ENCODE measurements around the gene EXD3.

Gene EXD3

DNA sequence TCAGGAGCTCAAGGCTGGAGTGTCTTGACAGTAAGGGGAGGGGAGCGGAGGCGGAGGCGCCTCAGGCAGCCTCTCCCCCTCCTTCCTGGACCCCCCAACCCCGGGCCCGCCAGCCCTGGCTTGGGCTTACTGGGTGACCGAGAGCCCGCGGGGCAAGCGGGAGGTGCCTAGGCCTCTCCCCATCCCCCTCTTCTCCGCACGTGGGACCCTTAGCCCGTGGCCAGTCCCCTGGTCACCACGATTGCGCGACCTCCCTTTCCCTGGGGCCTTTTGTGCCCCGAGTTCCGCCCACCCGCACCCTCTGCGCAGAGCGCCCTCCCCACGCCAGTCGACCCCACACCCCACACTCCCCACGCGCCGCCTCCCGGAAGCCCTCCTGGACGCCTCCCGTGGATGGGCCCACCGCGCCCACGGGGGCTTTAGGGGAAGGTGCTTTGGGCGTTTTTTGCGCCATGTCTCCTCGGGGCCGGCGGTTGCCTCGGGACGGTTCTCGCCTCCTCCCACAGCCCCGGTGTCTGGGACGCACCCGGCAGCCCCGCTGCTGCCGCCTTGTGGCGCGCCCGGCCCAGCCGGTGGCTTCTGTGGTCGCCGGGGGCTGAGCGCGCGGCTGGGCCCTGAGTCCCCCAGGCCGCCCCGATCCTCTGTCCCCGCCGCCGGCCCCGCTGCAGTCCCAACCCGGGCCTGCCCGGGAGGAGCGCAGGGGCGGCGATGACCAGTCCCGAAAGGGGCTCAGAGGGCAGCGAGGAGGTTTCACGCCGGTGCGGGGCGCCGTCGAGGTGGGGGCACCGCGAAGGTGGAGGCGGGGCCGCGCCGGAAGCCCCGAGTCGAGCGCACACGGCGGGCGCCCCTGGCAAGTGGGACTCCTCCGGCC, 142.3 kb downstream of the EXD3 start:
- DNase-seq, result no peak

- no peak for DNase-seq
These were observed 143.1 kb downstream of the EXD3 start for GRCh38 chr9:137279741-137280473.

- no peak for DNase-seq
These were observed 143.9 kb downstream of the EXD3 start for GRCh38 chr9:137278721-137279711.

DNA sequence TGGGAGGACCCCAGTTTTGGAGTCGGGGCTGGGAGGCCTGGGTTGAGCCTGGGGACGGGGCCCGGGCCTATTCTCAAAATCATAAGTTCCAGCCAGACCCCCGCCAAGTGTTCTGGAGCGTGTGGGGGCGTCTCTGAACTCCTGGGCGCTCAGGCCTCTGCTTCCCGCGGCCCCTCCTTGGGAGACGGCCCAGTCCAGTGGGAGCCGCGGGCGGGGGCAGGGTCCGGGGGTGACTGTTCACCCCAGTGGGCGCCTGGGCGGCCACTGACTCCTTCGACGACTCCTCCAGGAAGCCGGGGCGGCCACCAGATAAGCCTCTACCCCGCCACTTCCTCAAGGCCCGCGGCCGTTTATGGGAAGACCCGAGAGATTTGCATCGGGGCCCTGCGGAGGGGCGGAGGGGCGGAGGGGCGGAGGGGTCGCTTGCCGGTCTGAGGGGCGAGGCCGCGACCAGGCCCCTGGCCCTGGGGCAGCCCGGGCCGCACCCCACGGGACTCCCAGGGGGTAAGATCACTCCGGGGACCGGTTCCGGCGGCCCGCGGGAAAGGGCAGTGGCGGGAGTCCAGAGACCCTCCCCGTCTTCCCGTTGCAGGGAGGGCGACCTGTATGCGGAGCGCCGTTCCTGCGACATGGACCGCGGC, 144.8 kb downstream of the EXD3 start:
- DNase-seq, result no peak

DNA sequence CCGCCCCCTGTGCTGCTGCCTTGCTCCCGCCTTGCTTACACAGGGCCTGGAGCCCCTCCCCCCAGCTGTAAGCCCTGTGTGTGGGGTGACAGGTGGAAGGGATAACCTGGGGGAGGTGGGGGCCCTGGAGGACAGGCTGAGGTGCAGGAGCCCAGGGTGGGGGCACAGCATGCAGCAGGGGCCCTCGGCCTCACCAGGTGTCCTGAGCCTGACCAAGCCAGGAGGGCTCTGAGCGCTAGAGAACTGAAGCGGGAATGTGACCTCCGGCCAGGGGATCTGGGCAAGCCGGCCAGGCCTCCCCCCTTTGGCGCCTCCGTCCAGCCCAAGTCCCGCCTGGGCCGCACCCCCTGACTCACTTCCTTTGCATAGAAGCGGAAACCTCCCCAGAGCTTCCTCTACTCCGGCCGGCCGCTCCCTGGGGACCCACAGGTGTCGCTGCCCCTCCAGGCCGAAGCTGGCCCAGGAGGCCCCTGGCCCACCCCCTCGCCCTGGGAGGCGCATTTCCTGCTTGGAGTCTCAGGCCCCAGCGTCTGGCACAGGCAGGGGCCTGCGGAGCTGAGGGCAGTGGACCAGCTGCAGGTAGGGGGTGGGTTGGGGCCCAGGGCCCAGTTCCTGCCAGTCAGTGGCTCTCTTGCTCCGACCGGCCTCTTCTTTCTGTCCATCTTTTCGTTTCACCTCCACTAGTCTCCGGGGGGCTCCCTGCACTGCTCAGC, 145.5 kb downstream of the EXD3 start, which contains the start of gene TOR4A:
TOR4A (plus strand) TSS at position 398 of the 713 bp plus-strand sequence. CDS start 964 bp downstream, outside the sequence.
- DNase-seq, result no peak

DNA sequence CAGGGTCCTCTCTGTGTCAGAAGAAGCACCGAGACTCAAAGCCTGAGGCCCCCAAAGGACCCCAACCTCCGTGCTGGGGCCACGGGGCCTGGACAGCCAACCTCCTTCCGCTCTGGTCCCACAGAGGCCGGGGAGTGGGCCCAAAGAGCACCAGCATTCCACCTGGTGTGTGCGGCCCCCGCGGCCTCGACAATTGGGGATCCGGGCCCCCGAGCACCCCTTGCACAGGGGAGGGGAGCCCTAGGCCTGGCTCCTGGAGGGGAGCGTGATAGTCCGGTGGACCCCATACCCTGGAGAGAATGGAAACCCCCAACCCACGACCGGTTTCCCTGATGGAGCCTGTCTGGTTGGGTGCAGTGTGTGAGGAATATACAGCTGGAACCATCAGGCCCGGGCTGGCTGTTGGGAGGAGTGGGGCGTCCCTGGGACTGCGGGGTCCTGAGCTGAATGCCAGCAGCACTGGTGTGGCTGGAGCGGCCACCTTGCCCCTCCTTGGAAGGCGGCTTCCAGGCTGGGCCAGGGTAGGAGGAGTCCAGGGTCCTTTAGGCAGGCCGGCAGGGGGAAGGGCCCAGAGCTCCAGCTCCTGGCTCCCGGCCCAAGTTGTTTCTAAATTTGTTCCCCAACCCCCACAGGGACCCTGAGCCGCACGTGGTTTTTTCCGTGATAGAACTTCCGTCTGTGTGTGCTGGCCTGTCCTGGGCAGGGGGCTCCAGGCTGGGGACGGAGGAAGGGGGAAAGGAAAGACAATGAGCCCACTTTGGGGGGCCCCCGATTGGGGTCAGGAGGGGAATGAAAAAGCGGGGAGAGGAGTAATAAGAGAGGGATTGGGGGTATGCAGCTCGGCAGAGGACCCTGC, 146.3 kb downstream of the EXD3 start:
- no peak for DNase-seq

GRCh38 chr9:137275588-137276472, 147.1 kb downstream of the EXD3 start:
- DNase-seq, result no peak

GRCh38 chr9:137275203-137275587, 147.8 kb downstream of the EXD3 start:
- no peak for DNase-seq

GRCh38 chr9:137273611-137274320, 149.2 kb downstream of the EXD3 start:
- DNase-seq, result no peak

GRCh38 chr9:137273095-137273490, 149.9 kb downstream of the EXD3 start:
- no peak for DNase-seq

DNA sequence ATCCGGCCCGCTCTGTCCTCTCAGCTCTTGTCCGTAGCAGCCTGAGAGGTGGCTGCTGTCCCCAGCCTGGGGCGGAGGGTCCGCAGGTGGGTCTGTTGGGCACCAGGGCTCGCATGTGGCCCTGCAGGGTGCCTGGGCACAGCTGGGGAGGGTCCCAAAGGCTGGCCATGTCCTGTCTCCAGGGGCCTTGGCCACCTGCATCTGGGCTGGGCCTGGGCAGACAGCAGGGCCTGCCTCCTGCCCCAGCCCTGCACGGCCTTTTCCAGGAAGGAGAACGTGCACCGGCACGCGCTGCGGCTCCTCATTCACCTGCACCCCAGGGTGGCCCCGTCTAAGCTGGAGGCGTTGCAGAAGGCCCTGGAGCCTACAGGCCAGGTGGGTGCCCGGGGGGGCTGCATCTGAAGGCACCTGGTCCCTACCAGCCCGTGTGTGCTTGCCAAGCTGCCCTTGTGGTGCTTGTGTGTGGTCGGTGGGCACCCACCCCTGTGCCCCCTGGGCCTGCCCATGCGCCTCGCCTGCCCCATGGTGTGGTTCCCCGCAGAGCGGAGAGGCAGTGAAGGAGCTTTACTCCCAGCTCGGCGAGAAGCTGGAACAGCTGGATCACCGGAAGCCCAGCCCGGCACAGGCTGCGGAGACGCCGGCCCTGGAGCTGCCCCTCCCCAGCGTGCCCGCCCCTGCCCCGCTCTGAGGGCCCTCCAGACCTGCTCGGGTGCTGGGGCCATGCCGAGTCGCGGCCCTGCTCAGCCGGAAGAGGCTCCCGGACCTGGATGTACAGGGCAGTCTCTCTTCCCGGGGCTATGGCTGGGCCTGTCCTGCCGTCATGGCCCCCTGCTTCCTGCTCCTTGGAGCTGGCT, 150.5 kb downstream of the EXD3 start:
- DNase-seq, result no peak

- DNase-seq, result no peak
These were observed 151.3 kb downstream of the EXD3 start for GRCh38 chr9:137271696-137272076.

- no peak for DNase-seq
These were observed 151.8 kb downstream of the EXD3 start for GRCh38 chr9:137270929-137271695.

DNA sequence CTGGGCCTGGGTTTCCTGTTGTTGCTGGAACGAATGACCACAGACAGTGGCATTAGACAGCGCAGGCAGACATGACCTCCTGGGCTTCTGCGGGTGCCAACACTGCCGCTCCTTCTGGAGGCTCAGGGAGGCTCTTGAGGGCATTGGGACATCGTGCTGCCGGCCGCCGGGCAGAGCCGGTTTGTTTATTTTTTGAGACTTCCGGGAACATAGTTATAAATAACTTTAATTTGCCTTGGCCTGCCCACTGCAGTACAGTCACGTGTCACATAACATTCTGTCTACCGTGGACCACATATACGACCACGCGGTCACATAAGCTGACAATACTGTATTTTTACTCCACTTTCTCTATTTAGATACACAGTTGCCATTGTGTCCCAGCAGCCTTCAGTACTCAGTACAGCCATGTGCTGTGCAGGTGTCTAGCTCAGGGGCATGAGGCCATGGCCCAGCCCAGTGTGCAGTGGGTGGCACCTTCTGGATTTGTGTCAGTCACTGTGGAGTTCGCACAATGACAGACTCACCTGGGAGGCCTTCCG, 153.7 kb downstream of the EXD3 start:
- DNase-seq, result no peak

- DNase-seq, result no peak
These were observed 154.3 kb downstream of the EXD3 start for GRCh38 chr9:137268538-137269201.

- no peak for DNase-seq
These were observed 155.0 kb downstream of the EXD3 start for GRCh38 chr9:137267933-137268355.

Data from NCI-H187 treated with DMSO at 0.1 percent for 48 hours (cell line).